ENCODE results near the gene BMP6. TPM values are rescaled to one million over a fixed set of nuclear protein-coding genes. Genes with fewer than 3 reads are reported as not detected.

BMP6 gene
- polyA plus RNA-seq (2012; ENCODE audit: insufficient read length, low read depth): 0.29 TPM

DNA sequence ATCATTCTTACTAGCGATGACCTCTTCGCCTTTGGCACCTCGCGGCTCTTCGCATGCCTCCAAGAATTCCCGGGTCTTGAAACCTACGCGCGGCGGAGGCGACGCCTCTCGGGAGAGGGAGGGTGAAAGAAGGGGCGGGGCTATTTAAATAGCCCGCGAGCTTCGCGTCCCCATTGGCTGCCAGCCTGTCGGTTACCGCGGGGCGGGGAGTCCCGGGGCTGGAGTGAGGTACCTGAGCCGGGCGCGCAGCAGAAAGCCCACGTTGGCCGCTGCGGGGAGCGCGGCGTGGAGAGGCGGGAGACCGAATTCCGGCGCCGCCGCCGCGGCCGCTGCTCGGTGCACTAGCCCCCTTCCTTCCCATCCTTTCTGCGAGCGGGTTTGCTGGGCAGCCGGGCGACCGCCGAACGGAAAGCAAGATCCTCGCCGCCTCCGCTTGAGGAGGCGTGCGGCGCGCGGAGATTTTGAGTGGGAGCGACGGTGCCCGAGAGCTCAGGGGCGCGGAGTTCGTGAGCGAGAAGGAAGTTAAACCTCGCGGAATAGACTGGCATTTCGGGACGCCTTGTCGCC lies at the start of gene BMP6:
Gene BMP6 (plus strand): TSS at position 251 of the 567 bp plus-strand sequence. CDS start 857 bp downstream, outside the sequence.
- TF ChIP-seq POLR2AphosphoS5 (IDR thresholded peaks at IDR 0.05; ENCODE audit: low read depth, low read length): no peak
- TF ChIP-seq TAF1 (IDR thresholded peaks at IDR 0.05; ENCODE audit: borderline replicate concordance, insufficient read depth, low read length): no peak
- TF ChIP-seq, protein P1, sequence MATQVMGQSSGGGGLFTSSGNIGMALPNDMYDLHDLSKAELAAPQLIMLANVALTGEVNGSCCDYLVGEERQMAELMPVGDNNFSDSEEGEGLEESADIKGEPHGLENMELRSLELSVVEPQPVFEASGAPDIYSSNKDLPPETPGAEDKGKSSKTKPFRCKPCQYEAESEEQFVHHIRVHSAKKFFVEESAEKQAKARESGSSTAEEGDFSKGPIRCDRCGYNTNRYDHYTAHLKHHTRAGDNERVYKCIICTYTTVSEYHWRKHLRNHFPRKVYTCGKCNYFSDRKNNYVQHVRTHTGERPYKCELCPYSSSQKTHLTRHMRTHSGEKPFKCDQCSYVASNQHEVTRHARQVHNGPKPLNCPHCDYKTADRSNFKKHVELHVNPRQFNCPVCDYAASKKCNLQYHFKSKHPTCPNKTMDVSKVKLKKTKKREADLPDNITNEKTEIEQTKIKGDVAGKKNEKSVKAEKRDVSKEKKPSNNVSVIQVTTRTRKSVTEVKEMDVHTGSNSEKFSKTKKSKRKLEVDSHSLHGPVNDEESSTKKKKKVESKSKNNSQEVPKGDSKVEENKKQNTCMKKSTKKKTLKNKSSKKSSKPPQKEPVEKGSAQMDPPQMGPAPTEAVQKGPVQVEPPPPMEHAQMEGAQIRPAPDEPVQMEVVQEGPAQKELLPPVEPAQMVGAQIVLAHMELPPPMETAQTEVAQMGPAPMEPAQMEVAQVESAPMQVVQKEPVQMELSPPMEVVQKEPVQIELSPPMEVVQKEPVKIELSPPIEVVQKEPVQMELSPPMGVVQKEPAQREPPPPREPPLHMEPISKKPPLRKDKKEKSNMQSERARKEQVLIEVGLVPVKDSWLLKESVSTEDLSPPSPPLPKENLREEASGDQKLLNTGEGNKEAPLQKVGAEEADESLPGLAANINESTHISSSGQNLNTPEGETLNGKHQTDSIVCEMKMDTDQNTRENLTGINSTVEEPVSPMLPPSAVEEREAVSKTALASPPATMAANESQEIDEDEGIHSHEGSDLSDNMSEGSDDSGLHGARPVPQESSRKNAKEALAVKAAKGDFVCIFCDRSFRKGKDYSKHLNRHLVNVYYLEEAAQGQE (IDR thresholded peaks at IDR 0.05; ENCODE audit: insufficient read depth in 1 of 2, low read depth in 2 of 2, low read length in 2 of 2): no peak
- TF ChIP-seq SIN3A (IDR thresholded peaks at IDR 0.05; ENCODE audit: borderline replicate concordance, insufficient read depth, low read length): no peak
- no peak for TF ChIP-seq FOXP2 (optimal IDR thresholded peaks at IDR 0.05; ENCODE audit: borderline replicate concordance, extremely low read depth, extremely low read length, insufficient read depth)

DNA sequence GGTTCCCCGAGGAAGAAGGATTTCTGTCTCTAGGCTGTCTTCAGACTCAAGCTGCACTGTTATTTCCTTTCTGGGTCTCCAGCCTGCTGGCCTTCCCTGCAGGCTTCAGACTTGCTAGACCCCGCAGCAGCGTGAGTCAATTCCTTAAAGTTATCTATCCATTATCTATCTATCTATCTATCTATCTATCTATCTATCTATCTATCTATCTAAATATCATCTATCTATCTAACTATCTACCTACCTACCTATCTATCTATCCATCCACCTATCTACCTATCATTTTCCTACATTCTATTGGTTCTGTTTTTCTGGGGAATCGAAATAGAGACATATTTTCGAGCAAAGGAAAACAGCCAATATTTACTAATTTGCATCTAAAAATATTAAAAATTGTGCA lies 48.7 kb upstream of the BMP6 start:
- TF ChIP-seq TAF1 (IDR thresholded peaks at IDR 0.05; ENCODE audit: borderline replicate concordance, insufficient read depth, low read length) (no peak), FOXP2 (optimal IDR thresholded peaks at IDR 0.05; ENCODE audit: borderline replicate concordance, extremely low read depth, extremely low read length, insufficient read depth) (no peak), POLR2AphosphoS5 (IDR thresholded peaks at IDR 0.05; ENCODE audit: low read depth, low read length) (no peak)

DNA sequence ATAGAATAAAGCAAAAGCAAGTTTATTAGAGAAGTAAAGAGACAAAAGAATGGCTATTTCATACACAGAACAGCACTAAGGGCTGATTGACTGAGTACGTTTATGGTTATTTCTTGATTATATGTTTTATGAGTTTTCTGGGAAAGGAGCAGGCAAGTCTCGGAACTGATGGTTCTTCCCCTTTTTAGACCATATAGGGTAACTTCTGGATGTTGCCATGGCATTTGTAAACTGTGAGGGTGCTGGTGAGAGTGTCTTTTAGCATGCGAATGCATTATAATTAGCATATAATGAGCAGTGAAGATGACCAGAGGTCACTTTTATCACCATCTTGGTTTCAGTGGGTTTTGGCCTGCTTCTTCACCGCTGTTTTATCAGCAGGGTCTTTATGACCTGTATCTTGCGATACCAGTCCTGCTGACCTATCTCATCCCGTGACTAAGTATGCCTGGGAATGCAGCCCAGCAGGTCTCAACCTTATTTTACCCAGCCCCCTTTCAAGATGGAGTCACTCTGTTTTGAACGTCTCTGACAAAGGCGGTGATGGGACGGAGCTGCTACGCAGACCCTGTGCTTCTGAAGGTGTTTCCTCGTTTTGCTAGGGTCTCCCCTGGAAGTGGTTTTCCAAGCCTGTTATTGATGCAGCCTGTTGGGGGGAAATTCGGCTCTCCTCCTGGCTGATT lies 45.4 kb upstream of the BMP6 start:
- TF ChIP-seq POLR2AphosphoS5 (IDR thresholded peaks at IDR 0.05; ENCODE audit: low read depth, low read length): no peak
- no peak for TF ChIP-seq FOXP2 (optimal IDR thresholded peaks at IDR 0.05; ENCODE audit: borderline replicate concordance, extremely low read depth, extremely low read length, insufficient read depth)
- TF ChIP-seq SIN3A (IDR thresholded peaks at IDR 0.05; ENCODE audit: borderline replicate concordance, insufficient read depth, low read length): no peak
- no peak for TF ChIP-seq TAF1 (IDR thresholded peaks at IDR 0.05; ENCODE audit: borderline replicate concordance, insufficient read depth, low read length)
- TF ChIP-seq, protein P1 (IDR thresholded peaks at IDR 0.05; ENCODE audit: insufficient read depth in 1 of 2, low read depth in 2 of 2, low read length in 2 of 2): no peak

DNA sequence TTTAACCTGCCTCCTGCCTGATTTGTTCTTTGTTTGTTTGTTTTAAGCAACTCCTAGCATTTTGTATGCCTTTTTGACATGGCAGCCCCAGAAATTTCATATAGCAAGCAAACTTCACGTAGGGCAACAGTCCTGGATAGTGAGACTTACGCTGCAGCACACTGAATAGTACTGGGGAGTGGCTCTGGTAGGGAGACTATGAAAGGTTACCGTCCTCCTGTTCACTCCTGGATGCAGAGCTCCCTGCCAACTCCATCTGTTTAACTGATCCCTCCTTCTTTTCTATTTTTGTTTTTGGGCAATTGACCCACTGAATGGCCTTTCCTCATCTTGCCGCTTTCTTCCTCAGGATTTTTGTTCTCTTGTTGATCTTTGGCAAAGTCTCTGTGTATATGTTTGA lies 44.5 kb upstream of the BMP6 start:
- TF ChIP-seq, protein P1 (IDR thresholded peaks at IDR 0.05; ENCODE audit: insufficient read depth in 1 of 2, low read depth in 2 of 2, low read length in 2 of 2): no peak
- TF ChIP-seq TAF1 (IDR thresholded peaks at IDR 0.05; ENCODE audit: borderline replicate concordance, insufficient read depth, low read length) (no peak), FOXP2 (optimal IDR thresholded peaks at IDR 0.05; ENCODE audit: borderline replicate concordance, extremely low read depth, extremely low read length, insufficient read depth) (no peak), SIN3A (IDR thresholded peaks at IDR 0.05; ENCODE audit: borderline replicate concordance, insufficient read depth, low read length) (no peak), POLR2AphosphoS5 (IDR thresholded peaks at IDR 0.05; ENCODE audit: low read depth, low read length) (no peak)

DNA sequence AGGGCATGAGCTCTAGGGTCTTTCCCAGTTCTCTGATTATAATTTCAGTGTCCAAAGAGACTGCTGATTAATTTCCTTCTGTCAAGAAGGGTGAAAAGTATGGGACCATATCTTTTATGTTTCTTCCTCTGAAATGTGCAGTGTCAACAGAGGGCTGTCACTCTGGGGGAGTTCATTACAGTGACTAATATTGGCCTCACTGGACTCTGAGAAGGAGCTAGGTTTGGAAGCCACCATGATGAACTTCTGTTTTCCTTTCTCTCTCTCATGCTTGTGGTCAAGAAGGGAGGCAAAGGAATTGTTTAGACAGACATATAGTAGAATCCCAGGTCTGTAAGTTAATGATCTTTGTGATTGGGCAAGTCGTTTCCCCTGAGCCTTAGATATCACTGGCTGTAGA lies 41.8 kb upstream of the BMP6 start:
- TF ChIP-seq, protein P1 (IDR thresholded peaks at IDR 0.05; ENCODE audit: insufficient read depth in 1 of 2, low read depth in 2 of 2, low read length in 2 of 2): no peak
- no peak for TF ChIP-seq POLR2AphosphoS5 (IDR thresholded peaks at IDR 0.05; ENCODE audit: low read depth, low read length)
- no peak for TF ChIP-seq TAF1 (IDR thresholded peaks at IDR 0.05; ENCODE audit: borderline replicate concordance, insufficient read depth, low read length)
- no peak for TF ChIP-seq FOXP2 (optimal IDR thresholded peaks at IDR 0.05; ENCODE audit: borderline replicate concordance, extremely low read depth, extremely low read length, insufficient read depth)
- TF ChIP-seq SIN3A (IDR thresholded peaks at IDR 0.05; ENCODE audit: borderline replicate concordance, insufficient read depth, low read length): no peak
